GM23338 (cell line): ENCODE results near the gene PTPRN2. TPM values are rescaled to one million over a fixed set of nuclear protein-coding genes. Genes with fewer than 3 reads are reported as not detected.

ENCODE experiments used
- ATAC-seq: fragments of 200-7000 bp; cut with Tn5 transposase; 3 replicates; pipeline ENCODE4 v1.9.1; 2020
- DNase-seq: peaks from one replicate; pipeline ENCODE4 v3.0.0-alpha.2; 2015; ENCODE audit warnings: low spot score
- H2AFZ ChIP-seq: fragments of 200-600 bp; sonication (generic); 2 replicates; pipeline ENCODE4 v1.8.0; 2016; ENCODE audit warnings: antibody characterized with exemption, mild to moderate bottlenecking, moderate library complexity
- H3F3A ChIP-seq: fragments of 200-600 bp; sonication (generic); replicated peaks from 2 replicates; pipeline ENCODE4 v1.8.0; 2017; ENCODE audit warnings: antibody characterized with exemption, mixed run types, low read depth
- H3K27ac ChIP-seq: fragments of 200-600 bp; sonication (generic); 2 replicates; pipeline ENCODE4 v1.6.1; 2016; ENCODE audit warnings: low read depth
- H3K27me3 ChIP-seq: fragments of 200-600 bp; sonication (generic); 2 replicates; pipeline ENCODE4 v1.8.0; 2016; ENCODE audit warnings: mild to moderate bottlenecking, mixed run types, moderate library complexity; ENCODE audit not compliant: insufficient read depth
- H3K36me3 ChIP-seq: fragments of 200-600 bp; sonication (generic); 2 replicates; pipeline ENCODE4 v1.8.0; 2016; ENCODE audit warnings: mild to moderate bottlenecking; ENCODE audit not compliant: insufficient read depth
- H3K4me1 ChIP-seq: fragments of 200-600 bp; sonication (generic); 2 replicates; pipeline ENCODE4 v1.8.0; 2016; ENCODE audit warnings: mild to moderate bottlenecking, moderate library complexity; ENCODE audit not compliant: insufficient read depth
- H3K4me2 ChIP-seq: fragments of 200-600 bp; sonication (generic); 2 replicates; pipeline ENCODE4 v1.7.1; 2017; ENCODE audit warnings: mixed run types
- H3K4me3 ChIP-seq: fragments of 200-600 bp; sonication (generic); 2 replicates; pipeline ENCODE4 v1.6.1; 2016; ENCODE audit warnings: mixed run types
- H3K79me2 ChIP-seq: fragments of 200-600 bp; sonication (generic); replicated peaks from 2 replicates; pipeline ENCODE4 v1.8.0; 2017; ENCODE audit warnings: mild to moderate bottlenecking; ENCODE audit not compliant: insufficient read depth
- H3K9me2 ChIP-seq: fragments of 200-600 bp; sonication (generic); 2 replicates; pipeline ENCODE4 v1.8.0; 2017; ENCODE audit not compliant: insufficient read depth
- H4K20me1 ChIP-seq: fragments of 200-600 bp; sonication (generic); replicated peaks from 2 replicates; pipeline ENCODE4 v1.8.0; 2017; ENCODE audit warnings: mild to moderate bottlenecking; ENCODE audit not compliant: insufficient read depth
- H3K27ac Mint-ChIP-seq: 2 replicates; pipeline ENCODE4 v1.8.0; 2020; ENCODE audit warnings: inconsistent platforms, mild to moderate bottlenecking, moderate library complexity, mixed read lengths
- H3K27me3 Mint-ChIP-seq: 3 replicates; pipeline ENCODE4 v1.8.0; 2022; ENCODE audit warnings: low read depth, mild to moderate bottlenecking, moderate library complexity, mixed read lengths, inconsistent platforms; ENCODE audit not compliant: insufficient read depth, poor library complexity
- H3K36me3 Mint-ChIP-seq: 3 replicates; pipeline ENCODE4 v1.8.0; 2021; ENCODE audit warnings: low read depth, mild to moderate bottlenecking, inconsistent platforms, moderate library complexity, mixed read lengths
- H3K4me1 Mint-ChIP-seq: 3 replicates; pipeline ENCODE4 v1.8.0; 2020; ENCODE audit warnings: mild to moderate bottlenecking, inconsistent platforms, mixed read lengths
- H3K4me3 Mint-ChIP-seq: 3 replicates; pipeline ENCODE4 v1.8.0; 2021; ENCODE audit warnings: moderate library complexity, mild to moderate bottlenecking, inconsistent platforms, mixed read lengths
- H3K9me3 Mint-ChIP-seq: 3 replicates; pipeline ENCODE4 v1.8.0; 2020; ENCODE audit warnings: moderate library complexity, mild to moderate bottlenecking, inconsistent platforms, mixed read lengths
- CREB1 ChIP-seq: fragments of 250-450 bp; sonication (Bioruptor Pico); IDR thresholded peaks from 2 replicates; pipeline ENCODE4 v1.5.0; 2020; ENCODE audit warnings: low read depth, mild to moderate bottlenecking, moderate library complexity
- ETS1 ChIP-seq: IDR thresholded peaks from 2 replicates; pipeline ENCODE4 v1.6.1; 2016; ENCODE audit warnings: antibody characterized with exemption
- EZH2 ChIP-seq: fragments of 200-600 bp; sonication (generic); IDR thresholded peaks from one replicate; pipeline ENCODE4 v1.8.0; 2017; ENCODE audit warnings: antibody characterized with exemption, mild to moderate bottlenecking, low read depth; ENCODE audit not compliant: unreplicated experiment
- EZH2phosphoT487 ChIP-seq: fragments of 200-600 bp; sonication (generic); IDR thresholded peaks from one replicate; pipeline ENCODE4 v1.8.1; 2018; ENCODE audit warnings: antibody characterized with exemption; ENCODE audit not compliant: unreplicated experiment
- NANOG ChIP-seq: IDR thresholded peaks from 2 replicates; pipeline ENCODE4 v1.6.1; 2016; ENCODE audit warnings: antibody characterized with exemption, borderline replicate concordance
- POLR2AphosphoS5 ChIP-seq: IDR thresholded peaks from 2 replicates; pipeline ENCODE4 v1.6.1; 2016; ENCODE audit warnings: antibody characterized with exemption, low read depth
- REST ChIP-seq: IDR thresholded peaks from one replicate; pipeline ENCODE4 v1.6.1; 2018; ENCODE audit warnings: antibody characterized with exemption; ENCODE audit not compliant: unreplicated experiment
- STAT1 ChIP-seq: IDR thresholded peaks from one replicate; pipeline ENCODE4 v1.6.1; 2016; ENCODE audit warnings: antibody characterized with exemption; ENCODE audit not compliant: unreplicated experiment
- polyA plus RNA-seq: library from polyadenylated mRNA; unstranded; fragments of >200 nt; fragmentation: Nextera tagmentation; extraction: Ambion mirVana; gene quantifications from 2 replicates; pipeline ENCODE4 v1.2.1, GENCODE V29; 2016
- total RNA-seq: library from RNA; depleted of rRNA; stranded (reverse); fragments of >200 nt; shearing (Covaris generic); gene quantifications from 2 replicates; pipeline ENCODE4 v1.2.3, GENCODE V29; 2014
- TF ChIP-seq, protein P1 (sequence below): fragments of 250-450 bp; sonication (Bioruptor Pico); IDR thresholded peaks from 2 replicates; pipeline ENCODE4 v1.5.0; 2020; ENCODE audit warnings: mild to moderate bottlenecking, moderate library complexity

PTPRN2 gene
- total and polyA plus RNA-seq, 2 experiments from 2014 or later: 0.87 to 4.0 TPM

GRCh38 chr7:158490171-158490782 is 97.3 kb downstream of the PTPRN2 start:
- Mint-ChIP-seq H3K27me3 (peaks cover 17% of the 10 kb centered on the region), H3K4me1 (peaks cover 23% of the 10 kb centered on the region), H3K36me3 (peaks cover 24% of the 10 kb centered on the region), H3K4me3 (no peak overlapping the region), H3K27ac (no peak overlapping the region), H3K9me3 (peaks cover 71% of the 10 kb centered on the region)
- no peaks in the 10 kb centered on the region for H3K27me3 ChIP-seq
- H3K36me3 ChIP-seq: no peaks in the 10 kb centered on the region
- ATAC-seq: no peak
- no peaks in the 10 kb centered on the region for H3K9me2 ChIP-seq
- no peaks in the 10 kb centered on the region for H4K20me1 ChIP-seq
- DNase-seq: no peak
- H3F3A ChIP-seq: 0 out of 2 replicates have a peak, but pooled peaks cover under 1% of the 10 kb centered on the region
- no peak overlapping the region for H3K27ac ChIP-seq
- H3K4me1 ChIP-seq: peaks cover 15% of the 10 kb centered on the region
- TF ChIP-seq EZH2 (no peak), ETS1 (no peak), POLR2AphosphoS5 (no peak), EZH2phosphoT487 (no peak), NANOG (no peak), CREB1 (CRISPR knock-in tag) (no peak), STAT1 (no peak), REST (no peak)
- TF ChIP-seq, protein P1, sequence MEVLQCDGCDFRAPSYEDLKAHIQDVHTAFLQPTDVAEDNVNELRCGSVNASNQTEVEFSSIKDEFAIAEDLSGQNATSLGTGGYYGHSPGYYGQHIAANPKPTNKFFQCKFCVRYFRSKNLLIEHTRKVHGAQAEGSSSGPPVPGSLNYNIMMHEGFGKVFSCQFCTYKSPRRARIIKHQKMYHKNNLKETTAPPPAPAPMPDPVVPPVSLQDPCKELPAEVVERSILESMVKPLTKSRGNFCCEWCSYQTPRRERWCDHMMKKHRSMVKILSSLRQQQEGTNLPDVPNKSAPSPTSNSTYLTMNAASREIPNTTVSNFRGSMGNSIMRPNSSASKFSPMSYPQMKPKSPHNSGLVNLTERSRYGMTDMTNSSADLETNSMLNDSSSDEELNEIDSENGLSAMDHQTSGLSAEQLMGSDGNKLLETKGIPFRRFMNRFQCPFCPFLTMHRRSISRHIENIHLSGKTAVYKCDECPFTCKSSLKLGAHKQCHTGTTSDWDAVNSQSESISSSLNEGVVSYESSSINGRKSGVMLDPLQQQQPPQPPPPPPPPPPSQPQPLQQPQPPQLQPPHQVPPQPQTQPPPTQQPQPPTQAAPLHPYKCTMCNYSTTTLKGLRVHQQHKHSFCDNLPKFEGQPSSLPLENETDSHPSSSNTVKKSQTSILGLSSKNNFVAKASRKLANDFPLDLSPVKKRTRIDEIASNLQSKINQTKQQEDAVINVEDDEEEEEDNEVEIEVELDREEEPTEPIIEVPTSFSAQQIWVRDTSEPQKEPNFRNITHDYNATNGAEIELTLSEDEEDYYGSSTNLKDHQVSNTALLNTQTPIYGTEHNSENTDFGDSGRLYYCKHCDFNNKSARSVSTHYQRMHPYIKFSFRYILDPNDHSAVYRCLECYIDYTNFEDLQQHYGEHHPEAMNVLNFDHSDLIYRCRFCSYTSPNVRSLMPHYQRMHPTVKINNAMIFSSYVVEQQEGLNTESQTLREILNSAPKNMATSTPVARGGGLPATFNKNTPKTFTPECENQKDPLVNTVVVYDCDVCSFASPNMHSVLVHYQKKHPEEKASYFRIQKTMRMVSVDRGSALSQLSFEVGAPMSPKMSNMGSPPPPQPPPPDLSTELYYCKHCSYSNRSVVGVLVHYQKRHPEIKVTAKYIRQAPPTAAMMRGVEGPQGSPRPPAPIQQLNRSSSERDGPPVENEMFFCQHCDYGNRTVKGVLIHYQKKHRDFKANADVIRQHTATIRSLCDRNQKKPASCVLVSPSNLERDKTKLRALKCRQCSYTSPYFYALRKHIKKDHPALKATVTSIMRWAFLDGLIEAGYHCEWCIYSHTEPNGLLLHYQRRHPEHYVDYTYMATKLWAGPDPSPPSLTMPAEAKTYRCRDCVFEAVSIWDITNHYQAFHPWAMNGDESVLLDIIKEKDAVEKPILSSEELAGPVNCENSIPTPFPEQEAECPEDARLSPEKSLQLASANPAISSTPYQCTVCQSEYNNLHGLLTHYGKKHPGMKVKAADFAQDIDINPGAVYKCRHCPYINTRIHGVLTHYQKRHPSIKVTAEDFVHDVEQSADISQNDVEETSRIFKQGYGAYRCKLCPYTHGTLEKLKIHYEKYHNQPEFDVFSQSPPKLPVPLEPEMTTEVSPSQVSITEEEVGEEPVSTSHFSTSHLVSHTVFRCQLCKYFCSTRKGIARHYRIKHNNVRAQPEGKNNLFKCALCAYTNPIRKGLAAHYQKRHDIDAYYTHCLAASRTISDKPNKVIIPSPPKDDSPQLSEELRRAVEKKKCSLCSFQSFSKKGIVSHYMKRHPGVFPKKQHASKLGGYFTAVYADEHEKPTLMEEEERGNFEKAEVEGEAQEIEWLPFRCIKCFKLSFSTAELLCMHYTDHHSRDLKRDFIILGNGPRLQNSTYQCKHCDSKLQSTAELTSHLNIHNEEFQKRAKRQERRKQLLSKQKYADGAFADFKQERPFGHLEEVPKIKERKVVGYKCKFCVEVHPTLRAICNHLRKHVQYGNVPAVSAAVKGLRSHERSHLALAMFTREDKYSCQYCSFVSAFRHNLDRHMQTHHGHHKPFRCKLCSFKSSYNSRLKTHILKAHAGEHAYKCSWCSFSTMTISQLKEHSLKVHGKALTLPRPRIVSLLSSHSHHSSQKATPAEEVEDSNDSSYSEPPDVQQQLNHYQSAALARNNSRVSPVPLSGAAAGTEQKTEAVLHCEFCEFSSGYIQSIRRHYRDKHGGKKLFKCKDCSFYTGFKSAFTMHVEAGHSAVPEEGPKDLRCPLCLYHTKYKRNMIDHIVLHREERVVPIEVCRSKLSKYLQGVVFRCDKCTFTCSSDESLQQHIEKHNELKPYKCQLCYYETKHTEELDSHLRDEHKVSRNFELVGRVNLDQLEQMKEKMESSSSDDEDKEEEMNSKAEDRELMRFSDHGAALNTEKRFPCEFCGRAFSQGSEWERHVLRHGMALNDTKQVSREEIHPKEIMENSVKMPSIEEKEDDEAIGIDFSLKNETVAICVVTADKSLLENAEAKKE (CRISPR knock-in tag): no peak
- H3K4me2 ChIP-seq: no peak overlapping the region
- H3K79me2 ChIP-seq: no peaks in the 10 kb centered on the region
- no peak overlapping the region for H3K4me3 ChIP-seq
- peak overlapping the region; percentile 32 for H2AFZ ChIP-seq
